Measurements from ENCODE around the gene CHP2.
"Not testable (repeated sequence)": the region's sequence is repeated elsewhere in the genome, so short reads cannot be mapped to it uniquely, and the experiment has no call there.

Gene CHP2

DNA sequence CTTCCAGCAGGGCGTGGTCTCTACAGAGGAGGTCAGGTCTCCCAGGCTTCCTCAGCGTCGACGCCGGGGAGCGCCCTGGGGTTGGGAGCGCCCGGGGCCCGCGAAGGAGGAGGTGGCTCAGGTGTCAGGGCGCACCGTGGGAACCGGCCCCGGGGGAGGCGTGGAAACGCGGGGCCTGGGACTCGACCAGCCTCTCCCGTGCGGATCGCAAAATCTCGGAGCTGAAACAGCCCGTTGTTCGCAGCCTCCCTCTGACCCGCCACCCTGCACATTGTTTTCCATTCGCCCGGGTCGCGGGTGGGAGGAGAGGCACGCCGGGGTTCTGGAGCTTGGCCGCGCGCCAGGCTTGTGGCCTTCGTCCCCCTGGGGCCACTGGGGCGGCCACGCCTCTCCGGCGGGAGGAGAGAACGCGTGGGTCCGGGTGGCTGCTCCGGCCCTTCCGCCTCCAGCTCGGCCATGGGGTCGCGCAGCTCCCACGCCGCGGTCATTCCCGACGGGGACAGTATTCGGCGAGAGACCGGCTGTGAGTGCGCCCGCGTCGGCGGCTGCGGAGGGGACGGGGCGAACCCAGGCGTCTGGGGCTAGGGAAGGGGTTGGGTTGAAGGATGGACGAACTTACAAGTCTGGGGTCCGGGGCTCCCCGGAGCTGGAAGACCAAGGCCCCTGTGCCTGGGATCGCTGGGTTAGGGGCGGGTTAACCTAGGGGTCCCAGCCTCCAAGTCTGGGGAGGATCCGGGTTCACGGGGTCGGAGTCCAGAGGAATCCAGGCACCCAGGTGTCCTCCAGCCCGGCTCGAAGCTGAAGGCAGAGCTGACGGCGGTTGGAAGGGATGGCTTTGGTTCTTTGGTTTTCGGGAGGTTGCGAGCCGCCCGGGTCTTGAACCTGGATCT lies at the start of gene CHP2:
CHP2 (plus strand) TSS at position 433 of the 890 bp plus-strand sequence; CDS start at position 457, 24 bp downstream.
- DNase-seq (ENCODE audit: low read depth in 2 of 2), result no peak

DNA sequence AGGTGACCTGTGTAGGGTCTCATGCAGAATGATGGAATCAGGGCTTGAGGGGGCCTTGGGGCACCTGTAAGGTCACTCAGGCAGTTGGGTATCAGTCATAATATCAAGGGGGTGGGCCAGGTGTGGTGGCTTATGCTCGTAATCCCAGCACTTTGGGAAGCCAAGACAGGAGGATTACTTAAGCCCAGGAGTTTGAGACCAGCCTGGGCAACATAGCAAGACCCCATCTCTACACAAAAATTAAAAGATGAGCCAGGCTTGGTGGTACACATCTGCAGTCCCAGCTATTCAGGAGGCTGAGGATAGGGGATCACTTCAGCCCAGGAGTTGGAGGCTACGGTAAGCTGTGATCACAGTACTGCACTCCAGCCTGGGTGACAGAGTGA lies 49.3 kb upstream of the CHP2 start:
- no peak for DNase-seq (ENCODE audit: low read depth in 2 of 2)

- DNase-seq (ENCODE audit: low read depth in 2 of 2), result no peak
These were observed 48.4 kb upstream of the CHP2 start for GRCh38 chr16:23706439-23706838.

DNA sequence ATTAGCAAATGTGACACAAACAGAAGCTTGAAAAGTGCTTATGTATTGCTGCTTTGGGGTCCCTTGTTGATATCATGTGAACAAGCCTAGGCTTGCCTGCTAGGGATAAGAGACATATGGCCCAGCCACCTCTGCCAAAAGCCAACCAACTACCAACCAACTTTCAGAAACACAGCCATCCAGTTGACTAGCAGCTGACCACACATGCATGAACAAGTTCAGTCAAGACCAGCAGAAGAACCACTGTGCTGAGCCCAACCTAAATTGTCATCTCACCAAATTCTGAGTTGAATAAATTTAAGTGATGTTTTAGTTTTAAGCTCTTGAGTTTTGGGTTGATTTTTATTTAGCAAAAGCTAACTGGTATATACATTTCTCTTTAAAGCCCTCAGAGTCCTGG lies 45.3 kb upstream of the CHP2 start:
- no peak for DNase-seq (ENCODE audit: low read depth in 2 of 2)

GRCh38 chr16:23710008-23710407 lies 44.8 kb upstream of the CHP2 start:
- no peak for DNase-seq (ENCODE audit: low read depth in 2 of 2)

- DNase-seq (ENCODE audit: low read depth in 2 of 2), result no peak
These were observed 44.3 kb upstream of the CHP2 start for GRCh38 chr16:23710504-23710903.

DNA sequence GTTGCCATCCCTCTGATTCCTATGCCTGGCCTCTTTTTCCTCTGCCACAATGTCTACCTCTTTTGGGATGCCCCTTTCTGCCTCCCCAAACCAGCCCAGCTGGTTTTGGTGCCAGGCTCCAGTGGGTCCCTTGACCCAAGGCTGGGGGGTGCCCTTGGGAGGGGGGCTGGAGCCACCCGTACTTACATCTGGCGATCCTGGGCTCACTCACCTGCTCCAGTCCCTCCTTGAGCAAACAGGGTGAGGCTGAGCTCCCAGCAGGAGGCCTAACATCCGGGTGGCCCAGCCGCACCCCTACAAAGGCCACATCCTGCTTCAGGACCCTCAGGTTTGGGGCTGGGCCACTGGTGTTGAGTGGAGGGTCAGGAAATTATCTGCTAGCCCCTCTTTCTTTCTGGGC lies 43.0 kb upstream of the CHP2 start:
- no peak for DNase-seq (ENCODE audit: low read depth in 2 of 2)

GRCh38 chr16:23712976-23713375 lies 41.9 kb upstream of the CHP2 start, which contains the start of gene ERN2:
Gene ERN2 (minus strand): TSS chr16:23713222. CDS start chr16:23713187, 35 bp downstream.
- no peak for DNase-seq (ENCODE audit: low read depth in 2 of 2)

DNA sequence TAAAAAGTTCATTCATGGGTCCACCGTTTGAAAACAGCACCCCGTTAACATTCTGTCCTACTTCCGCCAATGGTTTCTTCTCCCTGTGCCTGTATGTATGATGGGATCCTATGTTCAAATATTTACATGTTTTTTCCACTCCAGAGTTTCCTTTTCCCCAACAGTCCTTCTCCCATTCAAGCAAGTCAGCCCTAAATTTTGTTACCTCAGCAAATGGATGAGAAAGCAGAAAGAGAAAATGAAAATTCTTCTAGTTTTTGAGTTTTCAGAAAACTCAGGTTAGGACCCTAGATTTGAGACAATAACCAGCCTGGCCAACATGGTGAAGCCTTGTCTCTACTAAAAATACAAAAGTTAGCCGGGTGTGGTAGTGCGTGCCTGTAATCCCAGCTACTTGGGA lies 38.3 kb upstream of the CHP2 start:
- no peak for DNase-seq (ENCODE audit: low read depth in 2 of 2)

GRCh38 chr16:23722613-23723240 lies 32.1 kb upstream of the CHP2 start:
- not testable (repeated sequence) for DNase-seq (ENCODE audit: low read depth in 2 of 2)

DNA sequence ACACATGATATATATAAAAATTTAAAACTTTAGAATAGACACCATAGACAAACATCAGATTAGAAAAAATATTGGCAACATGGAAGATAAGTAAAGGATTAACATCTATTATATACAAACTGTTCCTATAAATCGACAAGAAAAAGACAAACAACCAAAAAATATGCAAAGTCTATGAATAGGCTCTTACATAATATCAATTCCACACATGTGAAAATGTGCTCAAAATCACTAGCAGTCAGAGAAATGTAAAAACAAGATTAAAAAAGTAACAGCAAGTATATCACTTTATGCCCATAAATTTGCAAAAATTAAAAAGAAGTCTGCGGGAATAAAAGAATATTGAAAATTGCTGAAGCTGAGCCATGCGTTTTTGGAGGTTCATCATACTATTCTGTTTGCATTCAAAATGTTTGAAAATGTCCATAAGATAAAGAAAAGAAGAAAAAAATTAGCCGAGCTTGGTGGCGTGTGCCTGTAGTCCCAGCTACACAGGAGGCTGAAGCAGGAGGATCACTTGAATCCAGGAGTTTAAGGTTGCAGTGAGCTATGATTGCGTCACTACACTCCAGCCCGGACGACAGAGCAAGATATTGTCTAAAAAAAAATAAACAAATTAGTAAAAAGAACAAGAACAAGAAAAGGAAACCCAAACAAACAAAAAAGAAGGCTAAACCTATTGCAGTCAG lies 30.6 kb upstream of the CHP2 start:
- DNase-seq (ENCODE audit: low read depth in 2 of 2), result no peak

- DNase-seq (ENCODE audit: low read depth in 2 of 2), result no peak
These were observed 30.1 kb upstream of the CHP2 start for GRCh38 chr16:23724785-23725131.

DNA sequence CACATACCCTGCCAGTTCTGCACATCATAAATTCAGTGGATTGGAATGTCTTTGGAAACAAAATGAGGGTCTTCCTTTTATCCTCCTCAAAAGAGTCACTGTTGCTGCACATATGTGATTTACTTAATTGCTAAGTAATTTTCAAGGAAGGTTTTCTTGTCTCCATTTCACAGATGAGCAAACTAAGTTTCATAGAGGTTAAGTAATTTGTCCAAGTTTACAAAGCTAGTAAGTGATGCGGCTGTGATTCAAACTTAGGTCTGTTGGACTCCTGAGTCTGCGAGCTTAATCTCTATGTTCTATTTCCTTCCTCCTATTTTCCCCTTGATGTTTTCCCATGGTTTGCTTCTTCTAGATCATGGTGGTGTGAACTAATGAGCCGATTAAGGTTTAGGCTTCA lies 28.1 kb upstream of the CHP2 start:
- DNase-seq (ENCODE audit: low read depth in 2 of 2), result no peak

DNA sequence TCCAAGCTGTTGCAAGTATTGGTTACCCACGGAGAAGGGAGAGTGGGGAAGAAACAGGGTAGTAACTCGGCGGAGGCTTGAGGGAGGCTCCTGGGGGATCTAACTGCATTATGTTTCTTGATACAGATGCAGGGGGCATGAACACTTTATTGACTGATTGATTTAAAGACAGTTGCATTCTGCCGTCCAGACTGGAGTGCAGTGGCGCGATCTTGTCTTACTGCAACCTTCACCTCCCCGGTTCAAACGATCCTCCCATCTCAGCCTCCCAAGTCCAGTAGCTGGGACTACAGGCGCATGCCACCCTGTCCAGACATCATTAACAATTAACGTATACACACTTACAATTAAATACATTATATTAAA lies 26.7 kb upstream of the CHP2 start:
- DNase-seq (ENCODE audit: low read depth in 2 of 2), result no peak

GRCh38 chr16:23729503-23730424 lies 25.1 kb upstream of the CHP2 start:
- DNase-seq (ENCODE audit: low read depth in 2 of 2), result no peak

GRCh38 chr16:23734176-23734893 lies 20.5 kb upstream of the CHP2 start:
- DNase-seq (ENCODE audit: low read depth in 2 of 2), result no peak

DNA sequence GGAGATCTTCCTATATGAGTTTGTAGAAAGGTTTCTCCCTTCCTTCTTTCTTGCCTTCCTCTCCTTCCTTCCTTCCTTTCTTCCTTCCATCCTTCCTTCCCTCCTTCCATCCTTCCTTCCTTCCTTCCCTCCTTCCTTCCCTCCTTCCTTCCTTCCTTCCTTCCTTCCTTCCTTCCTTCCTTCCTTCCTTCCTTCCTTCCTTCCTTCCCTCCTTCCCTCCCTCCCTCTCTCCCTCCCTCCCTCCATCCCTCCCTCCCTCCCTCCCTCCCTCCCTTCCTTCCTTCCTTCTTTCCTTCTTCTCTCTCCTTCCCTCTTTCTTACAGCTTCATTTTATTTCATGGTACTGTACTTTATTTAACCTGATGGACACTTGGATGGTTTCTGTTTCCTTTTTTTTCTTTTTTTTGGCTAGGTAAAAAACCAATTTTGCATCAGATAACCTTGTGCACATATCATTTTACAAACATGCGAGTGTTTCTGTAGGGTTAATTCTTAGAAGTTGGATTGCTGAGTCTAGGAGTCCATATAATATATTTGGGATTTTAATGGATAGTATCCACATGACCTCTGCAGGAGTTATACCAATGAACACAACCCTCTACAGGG lies 17.3 kb upstream of the CHP2 start:
- not testable (repeated sequence) for DNase-seq (ENCODE audit: low read depth in 2 of 2)

DNA sequence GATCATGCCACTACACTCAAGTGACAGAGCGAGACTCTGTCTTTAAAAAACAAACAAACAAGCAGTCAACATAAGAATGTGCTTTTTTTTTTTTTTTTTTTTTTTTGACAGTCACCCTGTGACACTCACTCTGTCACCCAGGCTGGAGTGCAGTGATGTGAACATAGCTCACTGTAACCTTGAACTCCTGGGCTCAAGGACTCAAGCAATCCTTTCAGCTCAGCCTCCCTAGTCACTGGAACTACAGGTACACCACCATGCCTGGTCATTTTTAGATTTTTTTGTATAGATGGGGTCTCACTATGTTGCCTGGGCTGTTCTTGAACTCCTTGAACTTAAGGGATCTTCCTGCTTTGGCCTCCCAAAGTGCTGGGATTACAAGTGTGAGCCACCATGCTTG lies 15.3 kb upstream of the CHP2 start:
- DNase-seq (ENCODE audit: low read depth in 2 of 2), result no peak

GRCh38 chr16:23741675-23742303 lies 13.0 kb upstream of the CHP2 start:
- DNase-seq (ENCODE audit: low read depth in 2 of 2), result no peak

- DNase-seq (ENCODE audit: low read depth in 2 of 2), result no peak
These were observed 12.1 kb upstream of the CHP2 start for GRCh38 chr16:23742766-23743165.
